SJSA1 (cell line): ENCODE measurements around the gene CABLES2. TPM values are rescaled to one million over a fixed set of nuclear protein-coding genes. Genes with fewer than 3 reads are reported as not detected.
A peak's percentile ranks its signal among the peaks of the same experiment; 100 is the strongest.

Experiments
- DNase-seq, 2 experiments: peaks; one replicate each; pipeline ENCODE4 v3.0.0-alpha.2; 2015 to 2020; ENCODE audit warnings: low spot score in 2 of 2, low read depth in 1 of 2
- H3K27ac ChIP-seq: fragments of 250-450 bp; sonication (Bioruptor Pico); 2 replicates; pipeline ENCODE4 v1.5.1; 2020; ENCODE audit warnings: mild to moderate bottlenecking, moderate library complexity
- H3K27me3 ChIP-seq: fragments of 250-450 bp; sonication (Bioruptor Pico); replicated peaks from 2 replicates; pipeline ENCODE4 v1.5.1; 2020; ENCODE audit warnings: mild to moderate bottlenecking, moderate library complexity
- H3K36me3 ChIP-seq: fragments of 250-450 bp; sonication (Bioruptor Pico); 2 replicates; pipeline ENCODE4 v1.5.1; 2020; ENCODE audit warnings: mild to moderate bottlenecking
- H3K4me1 ChIP-seq: fragments of 250-450 bp; sonication (Bioruptor Pico); replicated peaks from 2 replicates; pipeline ENCODE4 v1.6.1; 2021; ENCODE audit warnings: mild to moderate bottlenecking
- H3K4me3 ChIP-seq: fragments of 250-450 bp; sonication (Bioruptor Pico); 2 replicates; pipeline ENCODE4 v1.5.1; 2020; ENCODE audit warnings: mild to moderate bottlenecking
- H3K9me3 ChIP-seq: fragments of 250-450 bp; sonication (Bioruptor Pico); replicated peaks from 2 replicates; pipeline ENCODE4 v1.5.1; 2020; ENCODE audit warnings: mild to moderate bottlenecking
- total RNA-seq: library from RNA; depleted of rRNA; stranded (reverse); fragments of >200 nt; shearing (Covaris generic); gene quantifications from 2 replicates; pipeline ENCODE4 v1.2.3, GENCODE V29; 2014

The CABLES2 gene
- total RNA-seq, 1 experiment from 2014 or later, result 6.9 TPM

DNA sequence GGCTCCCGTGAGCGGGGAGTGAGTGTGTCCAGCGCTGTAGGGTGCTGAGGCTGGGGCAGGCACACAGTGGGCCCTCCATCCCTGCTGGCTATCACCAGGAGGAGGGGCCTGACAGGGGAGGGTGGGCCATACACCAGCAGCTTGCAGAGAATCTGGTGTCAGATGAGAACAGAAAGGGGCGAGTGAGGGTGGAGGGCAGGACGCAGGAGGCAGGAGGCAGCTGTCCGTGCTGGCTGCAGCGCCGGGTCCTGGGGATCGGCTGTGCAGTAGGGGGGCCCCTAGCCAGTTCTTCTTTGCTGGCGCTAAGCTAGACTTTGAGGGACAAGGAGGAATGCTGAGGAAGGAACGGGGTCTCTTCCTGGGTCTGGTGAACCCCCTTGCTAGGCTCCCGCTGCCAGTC, 1.6 kb upstream of the CABLES2 start:
- no peaks in the 10 kb centered on the region for H3K9me3 ChIP-seq
- H3K4me3 ChIP-seq, result no peak overlapping the region
- H3K27ac ChIP-seq, result no peak overlapping the region
- H3K4me1 ChIP-seq, result peaks cover 24% of the 10 kb centered on the region
- H3K27me3 ChIP-seq, result peaks cover 9% of the 10 kb centered on the region
- DNase-seq, result no peak
- H3K36me3 ChIP-seq, result peaks cover 6% of the 10 kb centered on the region; the same call in 1 of the 2 replicates

GRCh38 chr20:62408055-62408454, 970 bp upstream of the CABLES2 start:
- H3K36me3 ChIP-seq, result peaks cover 6% of the 10 kb centered on the region; the same call in 1 of the 2 replicates
- H3K27ac ChIP-seq, result no peak overlapping the region
- no peak overlapping the region for H3K4me3 ChIP-seq
- no peak for DNase-seq
- no peaks in the 10 kb centered on the region for H3K9me3 ChIP-seq
- H3K27me3 ChIP-seq, result peaks cover 9% of the 10 kb centered on the region; the same call in 1 of the 2 replicates
- peaks cover 24% of the 10 kb centered on the region for H3K4me1 ChIP-seq

DNA sequence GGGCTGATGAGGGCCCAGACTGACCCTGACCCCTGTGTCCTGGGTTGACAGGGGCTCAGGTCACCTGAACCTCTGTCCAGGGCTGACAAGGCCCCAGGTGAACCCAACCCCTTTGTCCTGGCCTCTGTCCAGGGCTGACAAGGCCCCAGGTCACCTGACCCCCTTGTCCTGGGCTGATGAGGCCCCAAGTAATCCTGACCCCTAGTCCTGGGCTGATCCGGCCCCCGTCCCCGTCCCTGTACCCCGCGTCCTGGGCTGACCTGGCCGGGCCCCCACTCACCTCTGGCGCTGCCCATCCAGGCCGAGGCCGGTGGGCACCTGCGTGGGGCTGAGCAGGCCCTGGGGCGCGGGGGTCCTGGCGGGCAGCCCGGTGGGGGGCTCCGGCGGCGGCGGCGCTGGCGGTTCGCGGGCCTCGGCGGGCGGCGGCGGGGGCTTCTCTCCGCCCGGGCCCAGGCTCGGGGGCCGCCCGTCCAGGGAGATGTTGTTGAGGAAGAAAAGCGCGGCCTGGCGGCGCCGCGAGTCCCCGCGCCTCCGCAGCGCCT, 379 bp downstream of the CABLES2 start:
- peaks cover 8% of the 10 kb centered on the region; the same call in 1 of the 2 replicates for H3K36me3 ChIP-seq
- no peak for DNase-seq
- peak overlapping the region; percentile 70 for H3K4me3 ChIP-seq
- H3K4me1 ChIP-seq, result peaks cover 24% of the 10 kb centered on the region
- H3K27me3 ChIP-seq, result peaks cover 9% of the 10 kb centered on the region; the same call in 1 of the 2 replicates
- no peaks in the 10 kb centered on the region for H3K9me3 ChIP-seq
- no peak overlapping the region for H3K27ac ChIP-seq

- no peak for DNase-seq
- peaks cover 5% of the 10 kb centered on the region; the same call in 1 of the 2 replicates for H3K27me3 ChIP-seq
- H3K9me3 ChIP-seq, result no peaks in the 10 kb centered on the region
- no peak overlapping the region for H3K27ac ChIP-seq
- peaks cover 8% of the 10 kb centered on the region; the same call in 1 of the 2 replicates for H3K36me3 ChIP-seq
- H3K4me3 ChIP-seq, result peak overlapping the region; percentile 70
- peaks cover 24% of the 10 kb centered on the region for H3K4me1 ChIP-seq
These were observed 1.0 kb downstream of the CABLES2 start for GRCh38 chr20:62405981-62406513.

DNA sequence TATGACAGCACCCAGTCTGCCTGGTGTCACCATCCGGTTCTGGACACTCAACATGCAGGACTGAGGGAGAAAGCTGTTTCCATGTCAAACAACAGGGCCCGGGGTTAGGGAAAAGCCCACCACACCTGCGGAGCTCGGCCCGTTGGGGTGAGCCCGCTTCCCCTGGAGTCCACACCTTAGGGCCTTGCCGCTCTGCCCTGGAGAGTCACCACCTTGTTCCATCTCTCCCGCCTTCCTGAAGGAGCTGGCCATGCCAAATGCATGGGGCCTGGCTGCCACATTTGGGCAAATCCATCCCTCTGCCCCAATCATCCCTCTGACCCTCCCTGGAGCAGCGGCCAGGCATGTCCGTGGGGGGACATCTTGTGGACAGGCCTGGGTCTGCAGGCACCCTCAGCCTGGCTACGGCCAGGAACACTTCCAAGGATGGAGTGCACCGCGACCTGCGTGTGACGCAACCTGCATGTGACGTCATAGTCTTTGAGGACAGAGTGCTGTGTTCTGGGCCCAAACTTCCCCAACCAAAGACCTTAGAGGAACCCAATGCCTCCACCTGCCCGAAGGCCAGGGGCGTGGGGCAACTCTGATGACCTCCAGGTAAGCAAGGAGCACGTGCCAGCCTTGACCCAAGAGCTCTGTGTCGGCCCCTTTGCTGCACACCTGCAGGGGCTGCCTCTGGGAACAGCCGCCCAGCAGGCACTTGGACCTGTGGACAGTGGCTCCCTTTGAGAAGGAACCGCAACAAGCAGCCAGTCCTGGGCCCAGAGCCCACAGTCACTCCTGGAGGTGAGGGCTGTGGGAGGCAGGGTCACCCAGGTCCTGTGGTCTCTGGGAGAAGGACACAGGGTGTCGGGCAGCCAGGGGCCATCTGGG, 1.7 kb downstream of the CABLES2 start:
- no peaks in the 10 kb centered on the region for H3K9me3 ChIP-seq
- no peak overlapping the region for H3K27ac ChIP-seq
- peak overlapping the region; percentile 6 for H3K4me3 ChIP-seq
- peaks cover 24% of the 10 kb centered on the region for H3K4me1 ChIP-seq
- H3K27me3 ChIP-seq, result no peaks in the 10 kb centered on the region; the same call in 1 of the 2 replicates
- H3K36me3 ChIP-seq, result peaks cover 8% of the 10 kb centered on the region; the same call in 1 of the 2 replicates
- DNase-seq, result peak in 1 of 2 experiments; percentile 63

- no peak for DNase-seq
- H3K36me3 ChIP-seq, result peaks cover 8% of the 10 kb centered on the region; the same call in 1 of the 2 replicates
These were observed 2.4 kb downstream of the CABLES2 start for GRCh38 chr20:62404761-62405107.

DNA sequence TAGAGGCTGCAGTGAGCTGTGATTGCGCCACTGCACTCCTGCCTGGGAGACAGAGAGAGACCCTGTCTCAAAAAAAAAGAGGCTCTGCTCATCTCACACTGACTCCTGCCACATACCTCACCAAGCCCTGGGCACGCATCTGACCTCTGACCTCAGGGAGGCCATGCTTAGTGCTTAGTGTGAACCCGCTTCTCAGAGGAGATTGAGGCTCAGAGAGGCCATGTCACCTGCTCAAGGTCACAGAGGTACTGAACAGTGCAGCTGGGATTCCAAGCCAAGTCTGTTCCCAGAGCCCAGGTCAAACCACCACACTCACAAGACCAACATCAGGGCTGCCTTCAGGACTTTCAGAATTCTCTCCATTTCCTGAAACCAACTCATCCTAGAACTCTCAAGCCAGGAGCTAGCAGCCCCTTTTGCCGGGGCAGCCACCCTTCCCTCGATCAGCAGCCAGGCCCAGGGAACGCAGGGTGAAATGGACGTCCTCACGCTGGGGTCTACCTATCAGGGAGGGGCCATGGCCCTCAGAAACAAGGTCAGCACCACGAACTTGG, 2.9 kb downstream of the CABLES2 start:
- Histone ChIP-seq H3K36me3 (peaks cover 8% of the 10 kb centered on the region; the same call in 1 of the 2 replicates), H3K27ac (no peak overlapping the region), H3K4me1 (peaks cover 24% of the 10 kb centered on the region), H3K9me3 (no peaks in the 10 kb centered on the region), H3K27me3 (no peaks in the 10 kb centered on the region), H3K4me3 (no peak overlapping the region)
- no peak for DNase-seq

More at GRCh38 chr20:62404761-62405107, 2.4 kb downstream of the CABLES2 start:
- H3K27me3 ChIP-seq, result no peaks in the 10 kb centered on the region; the same call in 1 of the 2 replicates
- no peaks in the 10 kb centered on the region for H3K9me3 ChIP-seq
- peaks cover 24% of the 10 kb centered on the region for H3K4me1 ChIP-seq
- no peak overlapping the region for H3K27ac ChIP-seq
- no peak overlapping the region for H3K4me3 ChIP-seq

GRCh38 chr20:62403331-62403730, 3.8 kb downstream of the CABLES2 start:
- peaks cover 24% of the 10 kb centered on the region for H3K4me1 ChIP-seq
- no peak overlapping the region for H3K27ac ChIP-seq
- no peak overlapping the region for H3K4me3 ChIP-seq
- DNase-seq, result no peak
- H3K27me3 ChIP-seq, result no peaks in the 10 kb centered on the region
- no peaks in the 10 kb centered on the region for H3K9me3 ChIP-seq
- H3K36me3 ChIP-seq, result peaks cover 8% of the 10 kb centered on the region; the same call in 1 of the 2 replicates

GRCh38 chr20:62402456-62403150, 4.5 kb downstream of the CABLES2 start:
- Histone ChIP-seq H3K27ac (no peak overlapping the region), H3K27me3 (no peaks in the 10 kb centered on the region), H3K9me3 (no peaks in the 10 kb centered on the region), H3K4me1 (peaks cover 21% of the 10 kb centered on the region), H3K4me3 (no peak overlapping the region), H3K36me3 (peaks cover 8% of the 10 kb centered on the region; the same call in 1 of the 2 replicates)
- DNase-seq, result no peak

GRCh38 chr20:62401331-62401779, 5.7 kb downstream of the CABLES2 start:
- Histone ChIP-seq H3K36me3 (peaks cover 8% of the 10 kb centered on the region; the same call in 1 of the 2 replicates), H3K27ac (no peak overlapping the region), H3K4me3 (no peak overlapping the region), H3K27me3 (no peaks in the 10 kb centered on the region), H3K4me1 (peaks cover 13% of the 10 kb centered on the region), H3K9me3 (no peaks in the 10 kb centered on the region)
- DNase-seq, result no peak

DNA sequence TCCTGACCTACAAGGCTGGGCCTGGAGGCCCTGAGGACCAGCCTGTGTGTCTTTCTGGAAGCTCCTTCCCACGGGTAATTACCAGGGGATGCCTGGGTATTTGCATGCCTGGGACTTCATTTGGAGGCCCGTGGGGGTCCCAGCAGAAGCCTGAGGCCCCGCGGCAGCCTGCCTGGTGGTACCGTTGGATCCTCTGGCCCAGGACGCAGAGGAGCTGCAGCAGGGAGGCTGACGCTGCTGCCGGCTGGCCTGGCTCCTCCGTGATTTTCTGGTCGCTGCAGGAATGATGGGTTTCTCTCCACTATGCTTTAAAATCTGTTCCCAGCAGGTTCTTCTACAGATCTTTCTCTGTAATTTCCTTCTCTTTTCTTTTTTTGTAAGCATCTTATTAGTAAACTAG, 6.5 kb downstream of the CABLES2 start:
- DNase-seq, result no peak
- Histone ChIP-seq H3K4me3 (no peak overlapping the region), H3K27me3 (no peaks in the 10 kb centered on the region)

DNA sequence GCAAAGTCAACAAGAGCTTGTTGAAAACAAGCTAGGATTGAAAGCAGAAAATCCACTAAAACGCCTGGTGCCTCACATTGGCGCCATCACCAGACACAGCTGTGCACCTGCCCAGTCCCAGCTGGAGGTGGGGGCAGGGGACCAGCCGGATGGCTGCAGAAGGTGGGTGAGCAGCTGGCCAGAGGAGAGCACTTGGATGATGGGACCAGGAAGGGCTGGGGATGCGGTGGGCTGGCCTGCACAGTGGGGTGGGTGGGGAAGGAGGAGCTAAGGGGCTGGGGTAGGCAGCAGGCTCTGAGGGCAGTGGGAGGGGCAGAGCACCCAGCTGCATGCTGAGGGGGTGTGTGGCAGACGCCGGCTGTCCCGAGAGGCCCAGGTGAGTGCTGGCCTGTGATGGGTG, 7.1 kb downstream of the CABLES2 start:
- Histone ChIP-seq H3K4me1 (peaks cover under 1% of the 10 kb centered on the region; the same call in 1 of the 2 replicates), H3K27me3 (no peaks in the 10 kb centered on the region), H3K4me3 (no peak overlapping the region), H3K9me3 (no peaks in the 10 kb centered on the region), H3K36me3 (peaks cover 5% of the 10 kb centered on the region; the same call in 1 of the 2 replicates), H3K27ac (no peak overlapping the region)
- no peak for DNase-seq

More for the DNA sequence above, 6.5 kb downstream of the CABLES2 start:
- peaks cover 5% of the 10 kb centered on the region for H3K4me1 ChIP-seq
- peaks cover 8% of the 10 kb centered on the region; the same call in 1 of the 2 replicates for H3K36me3 ChIP-seq
- no peak overlapping the region for H3K27ac ChIP-seq
- no peaks in the 10 kb centered on the region for H3K9me3 ChIP-seq
